ENCODE measurements around the gene CA5A. TPM values are rescaled to one million over a fixed set of nuclear protein-coding genes. Genes with fewer than 3 reads are reported as not detected.
A peak's percentile ranks its signal among the peaks of the same experiment; 100 is the strongest.

CA5A gene
- total RNA-seq, 1 donor from 2014 or later: not detected

DNA sequence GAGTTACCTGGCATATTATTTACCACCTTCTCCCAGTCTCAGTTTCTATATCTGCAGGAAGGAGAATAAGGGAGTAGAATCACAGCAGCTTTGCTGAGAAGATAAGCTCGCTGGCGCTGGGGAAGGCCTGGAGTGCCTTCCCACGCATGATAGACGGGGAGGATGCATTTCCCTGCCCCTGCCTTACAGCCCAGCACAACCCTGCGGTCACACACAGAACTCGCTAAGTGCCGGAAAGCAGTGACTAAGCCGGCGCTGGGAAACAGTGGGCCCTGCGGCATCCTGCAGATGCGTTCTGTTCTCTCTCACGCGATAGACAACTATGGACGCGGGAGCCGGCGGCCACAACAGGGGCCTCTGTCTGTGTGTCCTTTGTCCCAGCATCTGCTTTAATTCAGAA, 4.8 kb downstream of the CA5A start:
- Histone ChIP-seq H3K4me3 (ENCODE audit: insufficient read depth, low read depth, low read length) (no peak overlapping the region), H3K9ac (ENCODE audit: low read length) (peak overlapping the region; percentile 67), H3K27me3 (ENCODE audit: insufficient read depth, low read length) (no peaks in the 10 kb centered on the region), H2AFZ (ENCODE audit: low read depth, low read length) (peak overlapping the region; percentile 24), H4K20me1 (ENCODE audit: insufficient read depth, low read length) (no peaks in the 10 kb centered on the region), H3K4me2 (ENCODE audit: low read length) (peak overlapping the region; percentile 41), H3K36me3 (ENCODE audit: insufficient read depth, low read length) (no peaks in the 10 kb centered on the region), H3K79me2 (ENCODE audit: insufficient read depth, low read length) (no peaks in the 10 kb centered on the region), H3K27ac (ENCODE audit: low read depth, low read length) (peak overlapping the region; percentile 57), H3K4me1 (ENCODE audit: insufficient read depth, low read length) (peaks cover 12% of the 10 kb centered on the region), H3K9me3 (ENCODE audit: insufficient read depth, low read depth, low read length) (no peaks in the 10 kb centered on the region)
- Mint-ChIP-seq H3K27me3 (ENCODE audit: low read depth, unreplicated experiment) (peaks cover 8% of the 10 kb centered on the region), H3K9me3 (ENCODE audit: unreplicated experiment) (peaks cover 3% of the 10 kb centered on the region), H3K4me3 (ENCODE audit: unreplicated experiment) (no peak overlapping the region), H3K4me1 (ENCODE audit: low read depth, unreplicated experiment) (peaks cover 4% of the 10 kb centered on the region), H3K27ac (ENCODE audit: unreplicated experiment) (no peak overlapping the region), H3K36me3 (ENCODE audit: low read depth, unreplicated experiment) (no peaks in the 10 kb centered on the region)
- FAIRE-seq (no peak), DNase-seq (ENCODE audit: low read depth) (peak; percentile 92)
- TF ChIP-seq EZH2 (IDR thresholded peaks at IDR 0.05; ENCODE audit: insufficient read depth, low read length): no peak
- TF ChIP-seq, protein P1, sequence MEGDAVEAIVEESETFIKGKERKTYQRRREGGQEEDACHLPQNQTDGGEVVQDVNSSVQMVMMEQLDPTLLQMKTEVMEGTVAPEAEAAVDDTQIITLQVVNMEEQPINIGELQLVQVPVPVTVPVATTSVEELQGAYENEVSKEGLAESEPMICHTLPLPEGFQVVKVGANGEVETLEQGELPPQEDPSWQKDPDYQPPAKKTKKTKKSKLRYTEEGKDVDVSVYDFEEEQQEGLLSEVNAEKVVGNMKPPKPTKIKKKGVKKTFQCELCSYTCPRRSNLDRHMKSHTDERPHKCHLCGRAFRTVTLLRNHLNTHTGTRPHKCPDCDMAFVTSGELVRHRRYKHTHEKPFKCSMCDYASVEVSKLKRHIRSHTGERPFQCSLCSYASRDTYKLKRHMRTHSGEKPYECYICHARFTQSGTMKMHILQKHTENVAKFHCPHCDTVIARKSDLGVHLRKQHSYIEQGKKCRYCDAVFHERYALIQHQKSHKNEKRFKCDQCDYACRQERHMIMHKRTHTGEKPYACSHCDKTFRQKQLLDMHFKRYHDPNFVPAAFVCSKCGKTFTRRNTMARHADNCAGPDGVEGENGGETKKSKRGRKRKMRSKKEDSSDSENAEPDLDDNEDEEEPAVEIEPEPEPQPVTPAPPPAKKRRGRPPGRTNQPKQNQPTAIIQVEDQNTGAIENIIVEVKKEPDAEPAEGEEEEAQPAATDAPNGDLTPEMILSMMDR (IDR thresholded peaks at IDR 0.05; ENCODE audit: insufficient read depth, low read depth, low read length): no peak

DNA sequence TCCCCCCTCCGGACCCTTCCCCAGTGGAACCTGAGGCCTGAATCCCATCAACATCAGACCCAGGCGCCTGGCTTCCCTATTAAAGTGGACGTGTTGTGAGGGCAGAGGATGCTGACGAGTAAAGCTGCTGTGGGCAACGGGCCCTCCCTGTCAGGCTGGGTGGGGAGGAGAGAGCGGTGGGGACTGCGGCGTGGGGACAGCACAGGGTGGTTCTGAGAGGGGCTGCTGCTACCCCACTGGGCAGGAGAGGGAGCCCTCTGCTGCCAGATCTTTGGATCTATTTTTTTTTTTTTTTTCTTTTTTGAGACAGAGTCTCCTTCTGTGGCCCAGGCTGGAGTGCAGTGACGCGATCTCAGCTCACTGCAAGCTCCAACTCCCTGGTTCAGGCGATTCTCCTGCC, 5.9 kb downstream of the CA5A start:
- no peak overlapping the region for H3K4me3 ChIP-seq (ENCODE audit: insufficient read depth, low read depth, low read length)
- DNase-seq (ENCODE audit: low read depth) (no peak), FAIRE-seq (no peak)
- TF ChIP-seq, protein P1 (IDR thresholded peaks at IDR 0.05; ENCODE audit: insufficient read depth, low read depth, low read length): no peak
- TF ChIP-seq EZH2 (IDR thresholded peaks at IDR 0.05; ENCODE audit: insufficient read depth, low read length): no peak
- H3K36me3 Mint-ChIP-seq (ENCODE audit: low read depth, unreplicated experiment): no peaks in the 10 kb centered on the region
- H3K9ac ChIP-seq (ENCODE audit: low read length): peak overlapping the region; percentile 56
- no peak overlapping the region for H3K4me2 ChIP-seq (ENCODE audit: low read length)
- peak overlapping the region; percentile 7 for H3K27ac ChIP-seq (ENCODE audit: low read depth, low read length)
- no peaks in the 10 kb centered on the region for H3K9me3 ChIP-seq (ENCODE audit: insufficient read depth, low read depth, low read length)
- no peak overlapping the region for H2AFZ ChIP-seq (ENCODE audit: low read depth, low read length)
- H4K20me1 ChIP-seq (ENCODE audit: insufficient read depth, low read length): no peaks in the 10 kb centered on the region
- peaks cover 4% of the 10 kb centered on the region for H3K27me3 Mint-ChIP-seq (ENCODE audit: low read depth, unreplicated experiment)
- H3K79me2 ChIP-seq (ENCODE audit: insufficient read depth, low read length): no peaks in the 10 kb centered on the region
- peaks cover 1% of the 10 kb centered on the region for H3K27me3 ChIP-seq (ENCODE audit: insufficient read depth, low read length)
- peaks cover 4% of the 10 kb centered on the region for H3K4me1 Mint-ChIP-seq (ENCODE audit: low read depth, unreplicated experiment)
- peaks cover 3% of the 10 kb centered on the region for H3K9me3 Mint-ChIP-seq (ENCODE audit: unreplicated experiment)
- no peak overlapping the region for H3K4me3 Mint-ChIP-seq (ENCODE audit: unreplicated experiment)
- H3K4me1 ChIP-seq (ENCODE audit: insufficient read depth, low read length): peaks cover 12% of the 10 kb centered on the region
- H3K36me3 ChIP-seq (ENCODE audit: insufficient read depth, low read length): no peaks in the 10 kb centered on the region
- peak overlapping the region; percentile 86 for H3K27ac Mint-ChIP-seq (ENCODE audit: unreplicated experiment)

DNA sequence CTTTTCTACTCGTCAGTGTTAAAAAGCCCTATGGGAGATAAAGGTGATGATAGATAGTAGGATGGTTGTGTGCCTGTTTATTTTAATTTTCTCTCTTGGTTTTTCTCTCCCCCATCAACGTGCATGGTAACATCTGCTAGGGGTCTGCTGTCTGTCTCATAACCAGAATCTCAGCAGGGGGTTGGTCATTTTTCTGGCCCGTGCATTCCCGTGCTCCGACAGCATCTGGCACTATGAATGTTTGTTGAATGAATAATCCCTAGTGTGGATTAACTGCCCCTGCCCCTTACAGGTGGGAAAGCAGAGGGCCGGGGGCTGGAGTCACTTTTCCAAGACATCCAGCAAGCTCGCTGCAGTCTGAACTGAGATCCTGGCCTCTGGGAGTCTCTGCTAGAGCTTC, 6.3 kb downstream of the CA5A start:
- Histone ChIP-seq H3K9me3 (ENCODE audit: insufficient read depth, low read depth, low read length) (no peaks in the 10 kb centered on the region), H3K36me3 (ENCODE audit: insufficient read depth, low read length) (no peaks in the 10 kb centered on the region), H3K27ac (ENCODE audit: low read depth, low read length) (peak overlapping the region; percentile 7), H3K79me2 (ENCODE audit: insufficient read depth, low read length) (no peaks in the 10 kb centered on the region), H3K4me2 (ENCODE audit: low read length) (no peak overlapping the region), H4K20me1 (ENCODE audit: insufficient read depth, low read length) (no peaks in the 10 kb centered on the region), H2AFZ (ENCODE audit: low read depth, low read length) (no peak overlapping the region), H3K4me3 (ENCODE audit: insufficient read depth, low read depth, low read length) (no peak overlapping the region), H3K9ac (ENCODE audit: low read length) (peak overlapping the region; percentile 56), H3K27me3 (ENCODE audit: insufficient read depth, low read length) (peaks cover 5% of the 10 kb centered on the region), H3K4me1 (ENCODE audit: insufficient read depth, low read length) (peaks cover 12% of the 10 kb centered on the region)
- Mint-ChIP-seq H3K9me3 (ENCODE audit: unreplicated experiment) (peaks cover 3% of the 10 kb centered on the region), H3K27ac (ENCODE audit: unreplicated experiment) (peak overlapping the region; percentile 86), H3K4me1 (ENCODE audit: low read depth, unreplicated experiment) (peaks cover 4% of the 10 kb centered on the region), H3K27me3 (ENCODE audit: low read depth, unreplicated experiment) (peaks cover 7% of the 10 kb centered on the region), H3K4me3 (ENCODE audit: unreplicated experiment) (no peak overlapping the region), H3K36me3 (ENCODE audit: low read depth, unreplicated experiment) (no peaks in the 10 kb centered on the region)
- DNase-seq (ENCODE audit: low read depth) (no peak), FAIRE-seq (no peak)
- TF ChIP-seq EZH2 (IDR thresholded peaks at IDR 0.05; ENCODE audit: insufficient read depth, low read length): no peak
- TF ChIP-seq, protein P1 (IDR thresholded peaks at IDR 0.05; ENCODE audit: insufficient read depth, low read depth, low read length): no peak
